Jurkat, Clone E6-1 (cell line): ENCODE data around the gene FBXO44.

Source experiments
- DNase-seq: peaks from one replicate; pipeline ENCODE4 v3.0.0-alpha.2; 2011; ENCODE audit warnings: low read depth, low spot score
- H3K4me3 ChIP-seq: 2 replicates; pipeline ENCODE4 v1.5.1; 2011; ENCODE audit warnings: mild to moderate bottlenecking, low read length, control low read depth, moderate library complexity

FBXO44 gene

DNA sequence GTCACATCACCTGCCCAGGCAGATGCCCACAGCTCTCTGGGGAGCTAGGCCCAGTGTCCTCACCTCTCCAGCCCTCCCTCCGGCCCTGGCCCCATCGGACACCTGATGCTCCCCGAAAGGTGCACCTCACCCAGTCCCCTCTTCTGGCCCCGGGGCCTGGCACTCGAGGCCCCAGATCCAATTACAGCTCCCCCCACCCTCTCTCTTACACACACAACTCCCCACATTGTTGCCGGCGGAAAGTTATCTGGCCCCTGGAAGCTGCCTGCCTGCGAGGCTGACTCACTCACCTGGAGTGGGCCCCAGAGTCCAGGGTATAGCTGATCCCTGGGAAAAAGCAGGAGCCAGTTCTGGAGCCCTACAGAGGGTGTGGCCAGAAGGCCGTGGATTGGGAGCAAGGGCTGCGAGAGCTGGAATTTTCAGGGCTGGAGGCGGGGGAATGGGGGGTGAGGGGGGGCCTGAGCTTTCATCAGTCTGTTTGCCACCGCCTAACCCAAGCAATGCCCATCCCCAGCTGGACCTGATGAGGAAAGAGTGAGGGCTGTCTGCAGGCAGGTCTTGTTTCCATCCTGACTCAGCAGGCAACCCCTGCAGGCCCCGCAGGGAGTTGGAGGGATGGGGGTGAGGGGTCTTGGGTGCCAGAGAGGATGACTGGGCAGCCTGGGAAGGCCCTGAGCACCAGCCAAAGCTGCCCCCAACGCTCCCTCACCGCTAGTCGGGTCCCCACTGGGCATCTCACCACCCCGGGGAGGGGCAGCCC lies 1.4 kb upstream of the FBXO44 start:
- no peak for DNase-seq
- no peak overlapping the region for H3K4me3 ChIP-seq

DNA sequence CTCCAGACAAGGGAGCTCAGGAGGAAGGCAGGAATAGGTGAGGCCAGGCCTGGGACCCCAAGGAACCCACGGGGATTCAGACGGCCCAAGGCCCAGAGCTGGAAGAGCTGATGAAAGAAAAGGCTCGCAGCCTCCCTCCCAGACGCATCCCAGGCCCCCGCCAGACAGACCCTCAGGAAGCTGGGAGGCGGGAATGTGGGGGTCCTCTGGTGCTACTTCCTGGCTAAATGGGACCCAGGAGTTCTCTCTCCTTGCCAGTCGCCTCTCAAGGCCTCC lies 878 bp upstream of the FBXO44 start:
- DNase-seq = no peak
- no peak overlapping the region for H3K4me3 ChIP-seq

DNA sequence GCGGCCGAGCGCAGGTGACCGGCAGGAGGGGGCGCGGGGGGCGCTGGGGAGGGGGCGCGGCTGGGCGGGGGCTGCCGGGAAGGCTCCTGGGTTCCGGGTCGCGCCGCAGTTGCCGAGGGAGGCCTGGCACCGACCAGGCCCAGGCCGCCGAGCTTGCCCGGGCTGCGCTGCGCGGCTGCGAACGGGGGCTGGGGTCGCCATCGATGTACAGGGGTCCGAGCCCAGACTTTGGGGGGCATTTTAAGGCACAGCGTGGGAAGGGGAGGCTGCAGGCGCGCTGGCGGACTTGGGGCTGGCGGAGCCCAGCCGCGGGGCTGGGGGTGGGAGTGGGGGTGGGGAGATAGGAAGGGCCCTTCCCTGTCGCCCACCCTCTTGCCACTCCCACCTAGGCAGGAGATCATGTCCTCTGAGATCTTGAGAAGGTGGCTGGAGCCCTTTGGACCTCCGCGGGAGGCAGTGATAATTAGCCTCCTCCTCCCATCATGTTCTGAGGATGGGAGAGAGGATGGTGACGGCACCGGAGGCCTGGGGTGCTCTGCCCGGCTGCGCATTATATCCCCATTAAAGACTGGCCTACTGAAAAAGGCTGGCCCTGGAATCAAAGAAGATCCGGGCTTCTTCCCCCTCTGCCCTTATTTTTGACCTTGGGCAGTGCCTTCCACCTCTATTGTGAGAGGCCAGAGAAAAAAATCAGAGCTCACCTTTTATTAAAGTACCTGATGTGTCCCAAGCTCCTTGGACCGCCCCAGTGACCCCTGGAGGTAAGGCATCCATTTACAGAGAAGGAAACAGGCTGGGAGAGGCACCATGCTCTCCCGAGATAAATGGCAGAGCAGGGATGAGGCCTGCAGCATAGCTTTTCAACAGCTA lies 497 bp downstream of the FBXO44 start:
- no peak for DNase-seq
- peak overlapping the region; percentile 53 for H3K4me3 ChIP-seq

DNA sequence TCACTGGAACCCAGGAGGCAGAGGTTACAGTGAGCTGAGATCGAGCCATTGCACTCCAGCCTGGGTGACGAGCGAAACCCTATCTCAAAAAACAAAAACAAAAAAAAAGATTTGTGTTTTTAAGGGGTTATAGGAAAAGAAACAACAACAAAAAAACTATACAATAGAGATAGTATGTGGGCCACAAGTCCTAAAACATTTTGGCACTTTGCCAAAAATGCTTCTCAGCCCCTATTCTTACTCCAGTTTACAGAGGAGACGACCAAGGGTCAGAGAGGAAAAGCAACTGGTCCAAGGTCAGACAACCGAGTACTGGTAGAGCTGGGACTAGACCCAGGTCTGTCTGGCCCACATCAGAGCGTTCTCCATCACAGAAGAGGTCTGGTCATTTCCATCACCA lies 3.0 kb downstream of the FBXO44 start:
- DNase-seq = no peak
- H3K4me3 ChIP-seq = no peak overlapping the region

DNA sequence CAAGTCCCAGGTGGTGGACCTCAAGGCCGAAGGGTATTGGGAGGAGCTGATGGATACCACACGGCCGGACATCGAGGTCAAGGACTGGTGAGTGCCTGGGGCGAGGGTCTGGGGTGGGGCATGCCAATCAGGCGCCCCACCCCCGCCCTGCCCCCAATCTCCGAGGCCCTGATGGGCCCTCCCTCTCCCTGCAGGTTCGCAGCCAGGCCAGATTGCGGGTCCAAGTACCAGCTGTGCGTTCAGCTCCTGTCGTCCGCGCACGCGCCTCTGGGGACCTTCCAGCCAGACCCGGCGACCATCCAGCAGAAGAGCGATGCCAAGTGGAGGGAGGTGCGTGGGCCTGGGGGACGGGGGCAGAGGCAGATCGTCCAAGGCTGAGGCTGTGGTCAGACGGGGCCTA lies 3.9 kb downstream of the FBXO44 start:
- H3K4me3 ChIP-seq = no peak overlapping the region
- no peak for DNase-seq

- no peak for DNase-seq
- H3K4me3 ChIP-seq = no peak overlapping the region
Observed at GRCh38 chr1:11659748-11660147, 5.1 kb downstream of the FBXO44 start.

DNA sequence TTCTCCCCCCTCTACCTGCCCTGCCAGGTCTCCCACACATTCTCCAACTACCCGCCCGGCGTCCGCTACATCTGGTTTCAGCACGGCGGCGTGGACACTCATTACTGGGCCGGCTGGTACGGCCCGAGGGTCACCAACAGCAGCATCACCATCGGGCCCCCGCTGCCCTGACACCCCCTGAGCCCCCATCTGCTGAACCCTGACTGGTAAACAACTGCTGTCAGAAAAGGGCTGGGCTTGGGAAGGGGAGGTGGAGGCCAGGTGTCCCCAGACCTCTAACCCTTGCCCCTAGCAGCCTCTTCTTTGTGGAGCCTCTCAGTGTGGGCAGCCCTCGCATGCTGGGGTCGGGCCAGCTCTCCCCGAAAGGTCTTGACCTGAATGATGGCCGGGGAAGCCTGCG lies 6.4 kb downstream of the FBXO44 start:
- H3K4me3 ChIP-seq = no peak overlapping the region

GRCh38 chr1:11664336-11665065 lies 9.8 kb downstream of the FBXO44 start:
- no peak for DNase-seq
- peak overlapping the region; percentile 27 for H3K4me3 ChIP-seq

More for the DNA sequence above, 6.4 kb downstream of the FBXO44 start:
- DNase-seq = no peak

DNA sequence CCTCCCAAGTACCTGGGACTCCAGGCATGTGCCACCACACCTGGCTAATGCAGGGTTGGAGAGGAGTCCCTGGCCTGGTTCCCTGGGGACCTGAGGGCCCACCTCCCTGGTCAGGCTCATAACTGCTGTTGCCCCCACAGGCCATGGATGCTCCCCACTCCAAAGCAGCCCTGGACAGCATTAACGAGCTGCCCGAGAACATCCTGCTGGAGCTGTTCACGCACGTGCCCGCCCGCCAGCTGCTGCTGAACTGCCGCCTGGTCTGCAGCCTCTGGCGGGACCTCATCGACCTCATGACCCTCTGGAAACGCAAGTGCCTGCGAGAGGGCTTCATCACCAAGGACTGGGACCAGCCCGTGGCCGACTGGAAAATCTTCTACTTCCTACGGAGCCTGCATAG lies 13.8 kb downstream of the FBXO44 start:
- DNase-seq = no peak
- H3K4me3 ChIP-seq = no peak overlapping the region

DNA sequence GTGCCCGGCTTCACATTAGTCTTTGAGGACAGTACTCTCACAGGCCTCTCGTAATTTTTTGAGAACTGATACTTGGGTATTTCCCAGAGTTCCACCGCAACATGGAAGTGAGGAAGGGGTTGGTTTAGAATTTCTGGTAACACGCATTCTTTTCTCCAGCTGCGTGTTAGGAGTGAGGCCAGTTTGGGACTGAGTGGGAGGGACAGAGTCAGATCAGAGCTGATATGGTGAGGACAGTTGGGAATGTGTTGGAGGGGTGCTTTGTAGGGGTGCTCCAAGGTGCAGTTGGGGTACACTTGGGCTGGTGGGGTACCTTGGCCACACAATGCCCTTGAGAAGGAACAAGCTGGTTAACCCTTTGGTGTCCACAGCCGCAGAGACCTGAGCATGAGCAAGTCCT lies 16.1 kb downstream of the FBXO44 start:
- no peak for DNase-seq
- H3K4me3 ChIP-seq = no peak overlapping the region

DNA sequence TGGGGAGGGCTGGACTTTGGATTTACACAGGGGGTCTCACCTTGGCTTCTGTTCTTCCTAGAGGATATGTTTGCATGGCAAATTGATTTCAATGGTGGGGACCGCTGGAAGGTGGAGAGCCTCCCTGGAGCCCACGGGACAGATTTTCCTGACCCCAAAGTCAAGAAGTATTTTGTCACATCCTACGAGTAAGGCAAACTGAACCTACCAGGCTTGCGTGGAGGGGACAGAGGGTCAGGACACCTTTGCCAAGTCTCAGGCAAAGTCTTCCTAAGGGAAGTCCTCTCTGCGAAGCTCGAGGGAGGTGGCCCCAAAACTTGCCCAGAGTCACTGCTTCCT lies 16.5 kb downstream of the FBXO44 start:
- no peak for DNase-seq
- H3K4me3 ChIP-seq = no peak overlapping the region

DNA sequence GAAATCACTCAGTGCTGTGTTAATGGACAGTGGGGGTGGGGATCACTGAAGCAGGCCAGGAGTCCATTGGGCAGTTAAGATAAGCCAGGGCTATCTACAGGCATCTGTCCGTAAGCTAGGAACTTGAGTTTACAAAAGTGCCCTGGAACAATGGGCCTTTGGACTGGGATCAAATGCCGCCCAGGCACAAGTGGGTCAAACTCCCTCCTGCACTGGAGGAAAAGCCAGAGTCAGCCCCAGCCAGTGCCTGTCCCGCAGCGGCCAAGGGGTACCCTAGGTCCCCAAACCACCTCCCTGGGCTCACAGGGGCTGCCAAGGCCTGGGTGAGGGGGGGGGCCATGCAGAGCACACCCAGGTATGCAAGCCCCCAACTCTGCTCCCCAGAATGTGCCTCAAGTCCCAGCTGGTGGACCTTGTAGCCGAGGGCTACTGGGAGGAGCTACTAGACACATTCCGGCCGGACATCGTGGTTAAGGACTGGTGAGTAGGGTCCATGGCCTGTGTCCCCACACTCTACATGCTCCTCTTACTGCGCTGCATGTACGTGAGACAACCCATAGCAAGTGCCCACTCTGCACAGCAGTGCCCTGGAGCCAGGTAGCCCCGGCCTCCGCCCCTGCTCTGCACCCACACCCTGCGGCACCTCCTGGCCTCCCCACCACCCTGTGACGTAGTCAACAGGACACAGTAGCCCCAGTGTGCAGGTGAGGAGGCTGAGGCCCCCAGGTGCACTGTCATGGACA lies 17.0 kb downstream of the FBXO44 start:
- DNase-seq = no peak
- no peak overlapping the region for H3K4me3 ChIP-seq

GRCh38 chr1:11673089-11673769 lies 18.6 kb downstream of the FBXO44 start:
- no peak overlapping the region for H3K4me3 ChIP-seq
- no peak for DNase-seq

GRCh38 chr1:11674488-11674887 lies 19.8 kb downstream of the FBXO44 start:
- H3K4me3 ChIP-seq = no peak overlapping the region
- DNase-seq = no peak

- DNase-seq = no peak
- no peak overlapping the region for H3K4me3 ChIP-seq
Observed at GRCh38 chr1:11675325-11675724, 20.6 kb downstream of the FBXO44 start.

- H3K4me3 ChIP-seq = no peak overlapping the region
- no peak for DNase-seq
Observed at GRCh38 chr1:11676386-11677103, 21.9 kb downstream of the FBXO44 start.

DNA sequence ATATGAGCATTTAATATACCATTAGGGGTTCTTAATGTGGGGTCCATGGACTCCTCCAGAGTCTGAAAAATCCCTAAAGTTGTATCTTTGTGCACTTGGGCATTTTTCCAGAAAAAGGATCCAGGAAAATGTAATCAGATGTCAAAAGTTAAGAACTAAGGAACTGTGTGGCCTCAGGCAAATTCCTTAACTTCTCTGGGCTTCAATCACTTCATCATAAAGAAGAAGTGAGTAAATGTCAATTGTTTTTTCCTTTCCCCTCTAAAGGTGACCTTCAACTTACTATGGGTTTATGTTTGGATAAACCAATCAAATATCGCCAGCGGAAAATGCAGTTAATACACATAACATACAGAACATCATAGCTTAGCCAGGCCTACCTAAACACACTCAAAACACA lies 23.8 kb downstream of the FBXO44 start:
- no peak overlapping the region for H3K4me3 ChIP-seq
- DNase-seq = no peak

DNA sequence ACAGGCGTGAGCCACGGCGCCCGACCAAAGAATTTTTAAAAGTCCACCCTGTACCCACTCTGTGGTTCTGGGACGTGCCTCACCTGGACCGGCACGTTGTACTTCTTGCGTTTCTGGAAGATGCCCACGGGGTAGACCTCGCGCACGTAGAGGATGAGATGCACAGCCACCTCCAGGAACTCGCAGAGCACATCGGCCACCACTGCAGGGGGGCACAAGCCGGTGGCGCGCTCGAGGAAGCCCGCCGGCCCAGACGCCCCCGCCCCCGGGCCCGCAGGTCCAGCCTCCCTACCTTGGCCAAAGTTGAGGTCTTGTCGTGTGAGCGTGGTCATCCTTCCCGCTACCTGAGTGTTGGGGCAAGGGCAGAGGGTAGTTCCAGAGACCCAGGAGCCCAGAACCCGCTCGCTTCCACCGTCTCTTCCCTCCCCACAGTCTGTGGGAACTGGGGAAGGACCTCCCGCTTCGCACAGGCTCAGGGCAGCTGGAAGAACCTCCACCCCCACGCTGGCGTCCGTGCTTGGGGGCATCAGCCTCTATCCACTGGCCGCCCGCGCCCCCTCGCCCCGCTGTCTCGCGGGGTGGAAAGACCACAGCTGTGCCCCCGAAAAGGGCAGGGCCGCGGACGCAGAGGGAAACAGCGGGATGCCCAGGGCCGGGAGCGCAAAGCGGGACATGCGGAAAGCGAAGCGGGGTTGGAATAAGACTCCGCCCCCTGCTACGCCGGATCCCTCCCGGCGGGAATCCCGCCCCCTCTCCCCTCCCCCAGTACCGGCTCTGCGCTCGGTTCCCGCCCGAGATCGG lies 25.8 kb downstream of the FBXO44 start:
- DNase-seq = no peak
- peak overlapping the region; percentile 95 for H3K4me3 ChIP-seq
